ENCODE results near the gene TLX3.
A peak's percentile ranks its signal among the peaks of the same experiment; 100 is the strongest.
"Not testable (repeated sequence)": the region's sequence is repeated elsewhere in the genome, so short reads cannot be mapped to it uniquely, and the experiment has no call there.

Gene TLX3

DNA sequence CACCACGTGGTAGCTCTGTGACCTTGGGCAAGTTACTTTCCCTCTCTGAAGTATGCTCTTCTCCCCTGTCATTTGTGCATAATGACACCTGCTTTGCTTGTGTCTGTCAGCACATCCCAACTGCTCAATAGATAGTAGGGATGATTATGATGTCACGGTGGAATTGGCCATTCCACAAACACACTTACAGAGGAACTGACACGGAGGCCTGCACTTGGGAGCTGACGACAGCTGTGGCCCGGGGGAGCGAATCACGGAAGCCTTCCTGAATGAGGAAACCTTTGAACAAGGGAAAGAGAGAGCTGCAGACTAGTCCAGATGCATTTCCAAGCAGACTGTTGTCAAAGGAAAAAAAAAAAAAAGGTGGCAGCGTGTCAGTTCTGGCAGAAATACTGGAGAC is 21.0 kb downstream of the TLX3 start:
- DNase-seq = no peak

- no peak for DNase-seq
These were observed 26.6 kb downstream of the TLX3 start for GRCh38 chr5:171335616-171336015.

- peak; percentile 12 for DNase-seq
These were observed 27.6 kb downstream of the TLX3 start for GRCh38 chr5:171336521-171337209.

- DNase-seq = no peak
These were observed 28.1 kb downstream of the TLX3 start for GRCh38 chr5:171337210-171337569.

DNA sequence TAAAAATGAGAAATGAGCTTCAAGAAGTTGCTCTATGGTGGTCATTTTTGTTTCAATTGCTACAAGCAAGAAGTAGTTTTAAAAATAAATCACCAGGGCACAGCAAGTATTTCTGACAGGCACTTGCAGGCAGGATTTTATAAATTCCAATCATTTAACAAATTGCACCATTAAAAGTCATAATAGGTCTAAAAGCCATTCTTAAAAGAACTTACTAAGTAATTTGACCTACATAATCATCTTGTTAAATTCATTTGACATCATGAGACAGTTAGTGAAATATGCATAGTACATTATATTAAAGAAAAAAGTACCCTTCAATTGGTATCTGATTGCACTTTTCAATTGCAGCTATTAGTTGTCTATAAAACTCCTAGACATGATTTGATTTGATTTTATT is 31.0 kb downstream of the TLX3 start:
- no peak for DNase-seq

GRCh38 chr5:171340491-171340890 is 31.4 kb downstream of the TLX3 start:
- no peak for DNase-seq

DNA sequence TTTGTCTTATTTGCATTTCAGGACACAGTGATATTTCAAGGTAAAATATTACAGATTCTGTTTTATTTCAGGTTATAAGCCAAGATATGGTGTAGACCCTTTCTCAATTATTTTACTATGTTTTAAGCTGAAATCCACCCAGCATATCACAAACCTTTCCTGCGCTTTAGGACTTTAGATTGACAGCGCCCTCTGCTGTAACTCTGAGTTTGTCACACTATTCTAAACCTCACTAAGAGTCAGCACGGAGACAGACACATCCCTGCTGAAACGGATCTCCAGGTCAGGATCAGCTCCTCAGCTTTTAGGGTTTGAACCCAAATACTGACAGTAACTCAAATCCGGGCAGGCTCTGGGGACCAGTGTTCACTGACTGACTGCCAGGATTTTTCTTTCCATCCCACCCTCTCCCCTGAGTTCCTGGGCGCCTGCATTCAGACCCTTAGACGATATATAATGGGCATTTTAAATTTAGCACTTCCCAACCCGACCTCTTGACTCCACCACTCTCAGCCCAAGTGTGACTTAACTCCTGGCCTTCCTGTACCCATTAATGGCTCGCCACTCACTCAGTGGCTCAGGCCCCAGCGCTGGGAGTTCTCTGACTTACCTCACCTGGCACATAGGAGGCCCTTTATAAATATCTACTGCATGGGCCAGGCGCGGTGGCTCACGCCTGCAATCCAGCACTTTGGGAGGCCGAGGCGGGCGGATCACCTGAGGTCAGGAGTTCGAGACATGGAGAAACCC is 33.5 kb downstream of the TLX3 start:
- peak; percentile 37 for DNase-seq

DNA sequence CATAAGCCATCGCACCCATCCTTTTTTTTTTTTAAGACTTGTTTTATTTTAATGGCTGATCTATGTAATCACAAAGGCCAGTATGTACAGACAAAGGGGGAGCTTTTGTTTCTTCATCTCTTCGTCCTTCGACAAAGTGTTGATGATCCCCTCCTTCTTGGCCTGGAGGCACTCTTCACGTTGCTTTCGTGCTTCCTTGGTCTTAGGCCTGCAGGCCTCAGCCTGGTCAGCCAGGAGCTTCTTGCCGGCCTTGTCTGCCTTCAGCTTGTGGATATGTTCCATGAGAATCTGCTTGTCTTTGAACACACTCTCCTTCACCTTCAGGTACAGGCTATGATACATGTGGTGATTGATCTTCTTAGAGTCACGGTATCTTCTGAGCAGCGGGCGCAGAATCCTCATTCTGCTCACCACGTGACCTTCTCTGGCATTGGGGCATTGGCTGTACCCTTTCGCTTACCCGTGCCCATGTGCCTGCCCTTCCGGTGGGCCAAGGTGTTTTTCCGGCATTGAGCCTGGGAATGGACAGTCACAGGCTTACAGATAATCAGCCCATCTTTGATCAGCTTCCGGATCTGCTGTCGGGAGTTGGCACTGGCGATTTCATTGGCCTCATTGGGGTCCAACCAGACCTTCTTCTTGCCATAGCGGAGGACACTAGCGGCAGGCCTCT is 36.0 kb downstream of the TLX3 start:
- DNase-seq = no peak

DNA sequence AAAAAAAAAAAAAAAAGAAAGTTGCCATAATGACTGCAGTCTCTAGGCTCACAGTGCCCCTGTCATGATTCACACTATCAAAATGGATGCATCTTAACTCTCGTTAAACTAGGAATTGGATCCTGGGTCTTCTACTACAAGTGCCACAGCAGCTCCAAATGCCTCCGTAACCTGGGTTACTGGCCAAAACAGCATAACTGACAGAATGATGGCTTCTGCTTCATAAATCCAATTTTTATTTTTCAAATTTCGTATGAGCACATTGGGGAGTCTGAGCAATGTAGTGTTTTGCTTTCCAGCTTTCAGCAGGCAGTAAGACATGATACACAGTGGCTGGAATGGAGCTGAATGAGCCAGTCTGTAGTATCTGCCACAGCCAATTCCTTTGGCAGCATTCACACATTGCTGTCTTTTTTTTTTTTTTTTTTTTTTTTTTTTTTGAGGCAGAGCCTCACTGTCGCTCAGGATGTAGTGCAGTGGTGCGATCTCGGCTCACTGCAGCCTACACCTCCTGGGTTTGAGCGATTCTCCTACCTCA is 42.6 kb downstream of the TLX3 start:
- DNase-seq = no peak

DNA sequence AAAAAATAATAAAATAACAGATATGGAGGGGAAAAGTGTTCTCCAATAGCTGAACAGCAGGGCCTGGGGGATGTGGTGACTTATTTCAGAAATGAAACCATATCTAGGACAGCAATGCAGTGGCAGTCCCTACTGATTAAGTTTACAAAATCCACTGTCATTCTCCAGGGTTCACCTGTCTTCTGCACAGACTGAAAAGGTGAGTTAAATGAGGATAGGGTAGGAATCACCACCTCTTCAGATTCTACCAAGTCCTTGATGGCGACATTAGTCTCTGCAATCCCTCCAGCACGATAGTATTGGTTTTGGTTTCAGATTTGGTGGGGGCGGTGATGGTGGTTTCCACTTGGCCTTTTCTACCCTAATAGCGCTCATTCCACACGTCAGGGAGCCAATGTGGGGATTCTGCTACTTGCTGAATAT is 46.3 kb downstream of the TLX3 start:
- no peak for DNase-seq

DNA sequence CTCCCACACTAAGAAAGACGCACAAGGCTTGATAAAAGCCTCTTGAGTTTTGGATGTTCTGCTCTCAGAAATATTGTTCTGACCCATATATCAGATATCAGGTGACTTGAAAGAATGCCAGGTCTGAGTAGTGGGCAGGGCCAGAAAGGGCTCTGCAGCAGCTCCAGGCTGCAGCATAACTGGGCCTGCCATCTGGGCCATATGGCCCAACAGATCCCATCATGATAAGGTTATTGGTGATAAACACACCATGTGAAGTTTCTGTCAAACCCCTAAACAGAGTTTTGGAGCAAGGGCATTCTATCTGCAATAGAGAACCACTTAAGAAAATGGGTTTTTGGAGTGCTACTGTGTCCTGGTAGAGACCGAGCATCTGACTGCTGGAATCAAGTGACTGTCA is 48.8 kb downstream of the TLX3 start:
- no peak for DNase-seq

- not testable (repeated sequence) for DNase-seq
These were observed 52.1 kb downstream of the TLX3 start for GRCh38 chr5:171361151-171361550.
